DMS53 treated with DMSO at 0.1 percent for 48 hours (cell line): Measurements from ENCODE around the gene WASF3.
"Not testable (repeated sequence)": the region's sequence is repeated elsewhere in the genome, so short reads cannot be mapped to it uniquely, and the experiment has no call there.

Experiments used
- DNase-seq: peaks from one replicate; lab custom pipeline; 2025; ENCODE audit not compliant: unreplicated experiment; lab: John Stamatoyannopoulos, UW

WASF3 gene

GRCh38 chr13:26626271-26626670, 68.8 kb downstream of the WASF3 start:
- DNase-seq: no peak

GRCh38 chr13:26628706-26629105, 71.2 kb downstream of the WASF3 start:
- no peak for DNase-seq

GRCh38 chr13:26629260-26629825, 71.9 kb downstream of the WASF3 start:
- no peak for DNase-seq

GRCh38 chr13:26635634-26636033, 78.2 kb downstream of the WASF3 start:
- not testable (repeated sequence) for DNase-seq

- DNase-seq: not testable (repeated sequence)
Measured at GRCh38 chr13:26636073-26636472, 78.6 kb downstream of the WASF3 start.

GRCh38 chr13:26646603-26647002, 89.1 kb downstream of the WASF3 start:
- no peak for DNase-seq

- no peak for DNase-seq
Measured at GRCh38 chr13:26651234-26651633, 93.8 kb downstream of the WASF3 start.

- DNase-seq: no peak
Measured at GRCh38 chr13:26653310-26653709, 95.8 kb downstream of the WASF3 start.

- DNase-seq: no peak
Measured at GRCh38 chr13:26653842-26654241, 96.4 kb downstream of the WASF3 start.

- no peak for DNase-seq
Measured at GRCh38 chr13:26656919-26657318, 99.4 kb downstream of the WASF3 start.

GRCh38 chr13:26658448-26659385, 101.2 kb downstream of the WASF3 start:
- no peak for DNase-seq

- no peak for DNase-seq
Measured at GRCh38 chr13:26660185-26660584, 102.7 kb downstream of the WASF3 start.

- DNase-seq: no peak
Measured at GRCh38 chr13:26660766-26661165, 103.3 kb downstream of the WASF3 start.

GRCh38 chr13:26663791-26664190, 106.3 kb downstream of the WASF3 start:
- DNase-seq: peak; percentile 88

GRCh38 chr13:26664286-26664685, 106.8 kb downstream of the WASF3 start:
- no peak for DNase-seq

- DNase-seq: no peak
Measured at GRCh38 chr13:26664876-26665275, 107.4 kb downstream of the WASF3 start.

GRCh38 chr13:26668357-26669146, 111.1 kb downstream of the WASF3 start:
- DNase-seq: no peak

- no peak for DNase-seq
Measured at GRCh38 chr13:26673890-26674289, 116.4 kb downstream of the WASF3 start.

- DNase-seq: no peak
Measured at GRCh38 chr13:26677156-26677555, 119.7 kb downstream of the WASF3 start.

- no peak for DNase-seq
Measured at GRCh38 chr13:26678330-26678729, 120.8 kb downstream of the WASF3 start.

GRCh38 chr13:26678796-26679195, 121.3 kb downstream of the WASF3 start:
- no peak for DNase-seq
